ENCODE measurements around the gene ST3GAL4.

The ST3GAL4 gene

DNA sequence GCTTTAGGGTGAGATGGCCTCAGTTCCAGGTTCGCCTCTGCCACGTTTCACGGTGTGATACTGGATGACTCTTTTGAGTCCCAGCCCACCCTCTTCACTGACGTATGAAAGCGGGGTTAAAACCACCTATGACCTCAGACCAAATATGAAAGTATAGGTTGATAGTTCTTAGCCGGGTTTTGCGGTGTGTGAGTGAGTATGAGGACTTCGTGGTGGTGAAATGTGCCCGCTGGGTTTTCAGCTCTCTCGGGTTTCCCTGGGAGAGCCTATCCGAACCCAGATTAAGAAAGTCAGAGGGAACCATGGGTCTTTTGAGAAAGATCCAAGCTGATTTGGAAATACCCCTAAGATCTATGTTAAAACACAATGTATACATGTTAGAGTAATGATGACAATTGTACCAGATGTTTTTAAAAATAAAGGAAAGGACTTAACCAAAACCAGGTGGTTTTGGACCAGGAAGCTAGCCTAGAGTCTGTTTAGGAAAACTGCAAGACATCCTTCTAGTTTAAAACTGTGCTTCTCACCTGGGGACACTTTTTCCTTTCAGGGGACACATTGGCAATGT lies 25.8 kb upstream of the ST3GAL4 start:
- DNase-seq (ENCODE audit: low spot score): no peak

DNA sequence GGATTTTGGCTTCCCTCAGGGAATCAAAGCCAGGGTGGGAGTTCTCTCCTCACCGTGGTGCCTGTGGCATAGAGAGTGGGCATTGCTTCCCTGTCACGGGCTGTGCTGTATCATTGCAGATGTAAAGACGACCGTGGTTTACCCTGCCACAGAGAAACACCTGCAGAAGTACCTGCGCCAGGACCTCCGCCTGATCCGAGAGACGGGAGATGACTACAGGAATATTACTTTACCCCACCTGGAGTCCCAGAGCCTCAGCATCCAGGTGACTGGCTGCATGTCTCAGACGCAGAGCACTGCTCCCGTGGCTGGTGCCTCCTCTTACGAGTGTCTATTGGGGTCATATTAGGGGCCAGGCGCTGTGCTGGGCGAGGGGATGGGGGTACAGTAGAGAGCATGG lies 24.2 kb upstream of the ST3GAL4 start:
- DNase-seq (ENCODE audit: low spot score): no peak

DNA sequence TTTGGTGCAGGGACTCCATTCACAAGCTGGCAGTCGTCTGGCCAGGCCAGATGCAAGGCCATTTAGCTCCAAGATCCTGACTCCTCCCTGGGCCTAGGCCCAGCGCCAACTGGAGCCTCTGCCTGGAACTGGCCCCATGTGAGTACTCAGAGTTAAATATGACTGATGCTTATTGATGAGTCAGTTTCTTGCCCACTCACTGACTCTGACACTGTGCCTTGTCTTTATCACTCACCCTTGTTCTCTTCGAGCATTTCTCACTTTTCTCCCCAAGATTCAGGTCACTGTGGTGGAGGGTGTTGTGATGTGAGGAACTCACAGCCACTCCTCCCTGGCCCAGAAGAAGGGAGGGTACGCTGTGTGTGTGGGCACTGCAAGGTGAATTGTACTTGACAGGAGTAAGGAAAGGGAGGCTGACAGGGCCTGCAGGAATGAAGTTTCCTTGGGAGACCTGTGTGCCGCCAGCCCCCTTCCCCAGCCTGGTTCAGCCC lies 23.2 kb upstream of the ST3GAL4 start:
- no peak for DNase-seq (ENCODE audit: low spot score)

DNA sequence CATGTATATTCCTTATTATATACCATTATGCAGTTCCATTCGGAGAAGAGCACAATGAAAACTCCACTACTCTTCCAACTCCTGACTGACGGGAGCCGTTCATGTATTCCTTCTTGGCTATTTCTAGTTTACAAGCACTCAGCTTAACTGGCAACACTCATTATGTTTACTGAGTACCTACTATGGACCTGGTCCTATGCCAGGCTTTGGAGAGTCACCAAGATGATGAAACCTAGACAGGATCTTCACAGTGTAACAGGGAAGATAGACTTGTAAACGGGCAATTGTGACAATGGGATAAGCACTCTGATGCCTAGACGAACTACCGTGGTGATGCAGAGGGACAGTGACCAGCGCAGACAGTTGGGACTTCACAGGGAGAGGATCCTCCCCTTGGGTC lies 22.3 kb upstream of the ST3GAL4 start:
- no peak for DNase-seq (ENCODE audit: low spot score)

DNA sequence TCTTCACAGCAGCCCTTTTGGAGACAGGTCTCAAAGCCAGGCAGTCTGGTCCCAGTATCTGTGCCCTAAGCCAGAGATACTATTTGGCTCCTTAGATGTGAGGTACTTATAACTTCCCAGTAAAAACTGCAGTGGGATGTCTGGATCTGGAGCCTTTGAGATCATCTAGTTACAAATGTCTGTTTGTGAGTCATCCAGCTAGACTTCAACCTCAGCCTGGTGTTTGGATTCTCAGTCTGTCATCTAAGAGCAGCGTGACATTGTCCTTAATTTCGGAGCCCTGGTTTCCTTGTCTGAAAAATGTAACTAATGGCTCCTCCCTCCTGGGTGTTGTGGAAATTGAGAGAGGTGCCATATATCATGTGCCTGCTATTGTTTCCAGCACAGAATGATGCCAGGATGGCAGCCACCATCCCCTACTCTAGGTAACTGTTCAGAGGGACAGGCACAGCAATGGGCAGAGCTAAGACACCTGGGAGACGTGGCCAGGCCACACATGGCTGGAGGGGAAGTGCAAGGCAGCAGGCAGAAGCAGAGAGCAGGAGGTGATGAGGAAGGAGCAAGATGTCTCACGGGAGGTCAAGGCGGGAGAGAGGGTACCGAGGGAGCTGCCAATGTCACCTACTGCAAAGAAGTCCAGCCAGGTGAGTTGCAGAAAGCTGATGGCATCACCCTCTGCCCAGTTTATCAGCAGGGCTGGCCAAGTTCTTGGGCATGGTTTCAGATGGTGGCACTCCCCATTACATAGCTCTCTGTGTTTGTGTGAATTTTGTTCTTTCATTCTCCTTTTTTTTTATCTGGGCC lies 20.6 kb upstream of the ST3GAL4 start:
- DNase-seq (ENCODE audit: low spot score): no peak

- DNase-seq (ENCODE audit: low spot score): no peak
These were observed 20.1 kb upstream of the ST3GAL4 start for GRCh38 chr11:126335463-126335760.

DNA sequence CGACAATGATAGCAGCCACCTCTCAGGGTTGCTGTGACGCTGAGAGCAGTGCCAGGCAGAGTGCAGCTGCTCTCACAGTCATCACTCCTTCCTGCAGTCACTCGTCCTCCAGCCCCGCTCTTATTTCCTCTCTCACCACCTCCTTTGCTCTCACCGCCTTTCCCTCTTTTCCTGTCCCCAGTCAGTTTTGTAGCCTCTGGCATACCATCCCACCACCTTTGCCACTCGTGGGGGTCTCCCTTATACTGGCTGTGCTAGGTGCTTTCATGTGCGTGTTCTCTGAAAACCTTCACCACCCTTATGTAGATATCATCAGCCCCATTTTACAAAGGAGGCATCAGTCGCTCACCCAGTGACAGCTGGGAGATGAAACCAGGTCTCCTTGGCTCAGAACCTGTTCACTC lies 19.3 kb upstream of the ST3GAL4 start:
- no peak for DNase-seq (ENCODE audit: low spot score)

GRCh38 chr11:126336671-126337101 lies 18.8 kb upstream of the ST3GAL4 start:
- no peak for DNase-seq (ENCODE audit: low spot score)

DNA sequence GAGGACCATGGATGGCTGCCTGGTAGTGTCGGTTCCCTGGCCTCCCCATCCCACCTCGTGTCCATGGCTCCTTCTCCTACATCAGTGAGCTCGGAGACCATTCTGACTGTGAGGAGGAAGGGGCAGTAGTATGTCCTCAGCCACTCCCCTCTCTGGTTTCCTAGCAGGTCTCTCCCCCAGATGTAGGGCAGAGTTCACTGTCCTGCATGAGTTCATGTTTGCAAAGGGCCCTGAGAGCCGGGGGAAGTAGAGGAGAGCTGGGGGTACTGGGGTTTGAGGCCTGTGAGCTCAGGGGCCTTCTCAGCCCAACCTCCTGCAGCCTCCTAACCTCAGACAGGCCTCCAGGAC lies 18.4 kb upstream of the ST3GAL4 start:
- DNase-seq (ENCODE audit: low spot score): no peak

DNA sequence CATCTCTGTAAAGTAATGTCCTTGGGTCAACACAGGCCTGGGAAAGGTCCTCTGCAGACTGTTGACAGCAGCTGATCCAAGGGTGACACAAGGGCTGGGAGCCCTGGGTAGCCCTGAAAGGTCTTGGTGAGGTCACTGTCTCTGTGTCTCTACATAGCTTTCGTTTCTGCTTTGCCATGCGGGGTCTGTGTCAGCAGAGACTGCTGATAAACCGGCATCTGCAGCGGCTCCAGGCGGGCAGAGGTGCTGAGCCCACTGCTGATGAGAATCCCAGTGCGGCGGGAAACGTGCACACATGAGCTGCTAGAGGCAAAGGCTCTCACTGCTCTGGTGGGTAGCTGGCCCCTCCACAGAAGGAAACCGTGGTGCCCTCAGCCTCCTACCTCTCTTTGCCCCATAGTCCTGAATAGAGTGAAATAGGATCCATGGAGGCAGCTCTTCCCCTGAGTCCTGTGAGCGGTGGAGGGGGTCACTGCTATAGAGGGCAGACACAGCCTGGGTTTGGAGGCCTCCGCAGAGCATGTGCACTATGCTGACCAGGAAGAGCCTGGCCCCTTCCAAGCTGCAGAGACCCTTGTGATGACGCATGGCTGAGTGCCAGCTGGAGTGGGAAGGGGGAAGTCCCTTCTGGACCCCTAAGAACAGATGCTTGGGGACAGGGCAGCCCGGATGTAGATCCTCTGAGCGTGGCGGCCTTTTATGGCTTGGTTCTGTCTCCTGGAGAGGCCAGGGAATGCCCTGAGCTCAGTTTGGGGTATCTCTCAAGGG lies 17.8 kb upstream of the ST3GAL4 start:
- no peak for DNase-seq (ENCODE audit: low spot score)

DNA sequence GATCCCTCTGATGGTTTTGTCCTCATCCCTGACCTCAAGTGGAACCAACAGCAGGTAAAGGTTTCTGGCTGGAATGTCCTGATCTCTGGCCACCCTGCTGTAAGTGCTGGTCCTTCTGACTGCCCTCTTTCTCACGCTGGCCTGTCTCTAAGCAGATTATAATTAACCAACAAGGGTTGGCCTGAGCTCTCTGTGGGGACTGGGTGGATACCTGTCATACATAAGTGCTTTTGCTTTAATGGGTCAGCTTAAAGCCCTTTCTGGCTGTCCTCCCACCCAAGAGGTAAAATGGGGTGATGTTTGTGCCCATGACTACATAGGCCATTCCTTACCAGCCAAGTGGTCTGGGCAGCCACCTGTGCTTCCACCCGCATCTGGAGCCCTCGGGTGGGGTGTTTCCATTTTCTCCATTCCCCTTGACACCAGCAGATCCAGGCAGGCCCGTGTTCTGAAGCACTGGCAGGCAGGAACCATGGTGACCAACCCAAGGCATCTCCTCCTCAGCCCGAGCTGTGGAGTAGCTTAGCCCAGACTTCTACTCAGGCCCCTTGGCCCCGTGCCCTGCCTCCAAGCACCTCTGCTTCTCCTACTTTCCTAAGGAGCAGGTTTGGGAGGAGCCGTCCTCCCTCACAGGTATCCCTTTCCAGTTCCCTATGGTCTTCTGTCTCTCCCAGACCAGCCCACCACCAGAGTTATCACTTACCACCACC lies 17.0 kb upstream of the ST3GAL4 start:
- DNase-seq (ENCODE audit: low spot score): no peak

DNA sequence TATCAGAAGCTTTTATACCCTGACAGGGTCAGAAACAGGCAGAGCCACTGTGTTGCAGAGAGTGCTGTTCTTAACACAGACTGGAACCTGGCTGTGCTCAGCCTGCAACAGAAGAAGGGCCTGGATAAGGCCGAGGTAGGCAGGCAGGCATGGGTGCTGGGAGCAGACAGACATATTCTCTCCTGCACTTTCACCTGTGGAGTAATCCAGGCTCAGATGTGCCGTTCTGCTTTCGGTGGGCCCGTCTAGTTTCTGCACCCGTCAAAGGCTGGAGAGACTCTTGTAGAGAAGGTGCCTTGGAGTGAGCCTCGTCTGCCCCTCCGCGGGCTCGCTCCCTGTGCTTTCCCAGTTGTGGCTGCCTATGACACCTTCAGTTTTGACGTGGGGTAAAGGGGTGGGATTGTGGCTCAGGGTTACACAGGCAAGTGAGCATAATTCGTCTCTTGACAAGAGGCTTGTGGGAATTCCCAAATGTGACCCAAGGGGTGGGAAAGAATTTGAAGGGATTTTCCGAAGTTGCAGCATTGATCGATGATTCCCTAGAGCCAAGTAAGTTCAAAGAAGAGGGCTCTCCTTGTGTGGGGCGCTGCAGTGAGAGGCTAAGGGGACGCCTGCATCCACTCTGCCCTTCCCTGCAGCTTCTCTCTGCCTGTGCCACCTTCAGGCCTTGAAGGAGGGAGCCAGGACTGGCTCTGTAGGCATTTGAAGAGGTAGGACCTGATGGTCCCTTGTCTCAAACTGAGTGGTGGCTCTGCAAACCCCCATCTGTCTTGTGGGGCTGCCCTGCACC lies 16.2 kb upstream of the ST3GAL4 start:
- DNase-seq (ENCODE audit: low spot score): no peak

DNA sequence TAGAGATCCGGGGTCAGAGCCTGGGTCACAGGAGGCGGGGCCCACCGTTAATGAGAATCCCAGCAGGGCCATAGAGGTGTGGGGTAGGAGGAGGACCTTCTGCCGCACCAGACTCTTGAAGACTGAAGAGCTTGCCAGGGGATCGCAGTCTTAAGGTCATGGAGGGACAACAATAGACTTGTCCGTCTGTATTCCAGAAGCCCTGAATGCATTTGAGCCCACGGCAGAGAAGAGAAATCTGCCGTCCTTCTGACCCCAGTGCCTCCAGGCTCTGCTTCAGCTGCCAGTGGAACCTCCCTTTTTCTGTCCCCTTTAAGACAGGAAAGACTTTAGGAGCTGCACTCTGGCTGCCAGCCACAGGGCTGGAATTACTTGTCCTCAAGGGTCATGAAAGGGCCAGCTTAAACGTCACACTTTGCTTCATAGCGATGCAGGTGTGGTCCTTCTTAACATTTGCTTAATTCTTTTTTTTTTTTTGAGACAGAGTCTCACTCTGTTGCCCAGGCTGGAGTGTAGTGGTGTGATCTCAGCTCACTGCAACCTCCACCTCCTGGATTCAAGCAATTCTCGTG lies 15.5 kb upstream of the ST3GAL4 start:
- DNase-seq (ENCODE audit: low spot score): no peak

DNA sequence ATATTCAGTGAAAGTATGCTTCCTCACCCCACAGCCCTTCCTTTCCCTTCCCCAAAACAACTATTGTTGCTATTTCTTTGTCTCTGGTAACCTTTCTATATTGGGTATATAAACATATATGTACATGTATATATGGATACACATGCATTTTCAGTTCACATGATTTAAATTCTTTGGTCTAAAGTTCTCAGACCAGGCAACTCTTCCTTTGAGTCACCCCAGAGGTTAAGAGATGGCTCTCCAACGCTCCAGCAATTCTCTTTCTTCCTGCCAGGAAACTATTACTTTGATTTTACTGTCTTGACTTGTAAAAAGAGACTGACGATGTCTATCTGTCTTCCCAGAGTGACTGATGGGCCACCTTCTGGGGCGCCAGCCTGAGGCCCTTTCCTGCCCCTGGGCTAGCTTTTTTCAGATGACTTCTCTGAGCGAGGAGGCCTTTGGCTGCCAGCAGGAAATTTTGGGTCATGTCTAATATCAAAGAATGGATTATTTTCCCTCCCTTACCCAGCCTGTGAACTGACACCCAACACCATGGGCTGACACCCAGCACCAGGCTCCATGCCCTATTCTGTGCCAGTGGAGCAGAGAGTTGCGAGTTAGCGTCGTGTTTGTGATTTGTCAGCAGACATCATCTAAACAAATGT lies 14.4 kb upstream of the ST3GAL4 start:
- no peak for DNase-seq (ENCODE audit: low spot score)

- peak; percentile 45 for DNase-seq (ENCODE audit: low spot score)
These were observed 13.7 kb upstream of the ST3GAL4 start for GRCh38 chr11:126341760-126342161.

- no peak for DNase-seq (ENCODE audit: low spot score)
These were observed 12.4 kb upstream of the ST3GAL4 start for GRCh38 chr11:126343051-126343450.

DNA sequence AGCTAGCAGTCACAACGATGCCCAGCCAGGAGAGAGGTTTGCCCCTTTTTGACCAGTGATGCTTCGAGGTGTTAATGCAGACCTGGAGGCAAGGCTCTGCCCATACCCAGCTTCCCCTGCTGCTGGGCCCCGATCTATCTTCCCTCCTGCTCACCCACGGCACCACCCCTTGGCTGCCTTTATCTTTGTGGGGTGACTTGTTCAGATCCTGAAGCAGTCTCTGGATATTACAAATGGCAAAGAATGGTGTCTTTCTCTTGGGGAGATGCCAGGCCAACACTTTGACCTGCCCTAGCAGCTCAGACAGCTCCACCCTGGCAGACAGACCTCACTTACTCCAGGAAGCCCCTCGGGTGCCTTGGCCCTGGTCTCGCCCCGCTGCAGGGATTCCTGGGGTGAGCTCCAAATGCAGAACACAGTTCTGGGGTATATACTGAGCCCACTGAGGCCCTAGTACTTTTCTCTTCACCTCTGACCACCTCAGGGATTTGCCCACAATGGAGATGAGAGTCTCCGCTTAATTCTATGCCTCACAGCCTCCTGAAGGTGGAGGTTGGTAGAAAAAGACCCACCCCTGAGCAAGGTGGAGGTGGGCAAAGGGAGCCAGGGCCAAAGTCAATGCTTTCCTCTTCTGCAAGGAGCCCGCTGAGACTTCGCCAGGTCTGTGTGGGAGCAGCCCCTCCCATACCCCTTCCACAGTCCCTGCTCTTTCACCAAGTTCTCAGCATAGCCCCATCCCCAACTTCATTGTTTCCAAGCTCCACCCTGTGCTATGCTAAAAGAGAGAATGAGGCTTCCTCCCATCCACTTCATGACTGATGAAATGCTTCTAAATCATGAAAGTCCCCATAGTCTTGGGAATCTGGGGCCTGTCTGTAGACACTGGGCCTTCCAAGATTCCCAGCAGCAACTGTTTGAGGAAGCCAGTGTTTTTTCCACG lies 11.1 kb upstream of the ST3GAL4 start:
- peak; percentile 64 for DNase-seq (ENCODE audit: low spot score)

DNA sequence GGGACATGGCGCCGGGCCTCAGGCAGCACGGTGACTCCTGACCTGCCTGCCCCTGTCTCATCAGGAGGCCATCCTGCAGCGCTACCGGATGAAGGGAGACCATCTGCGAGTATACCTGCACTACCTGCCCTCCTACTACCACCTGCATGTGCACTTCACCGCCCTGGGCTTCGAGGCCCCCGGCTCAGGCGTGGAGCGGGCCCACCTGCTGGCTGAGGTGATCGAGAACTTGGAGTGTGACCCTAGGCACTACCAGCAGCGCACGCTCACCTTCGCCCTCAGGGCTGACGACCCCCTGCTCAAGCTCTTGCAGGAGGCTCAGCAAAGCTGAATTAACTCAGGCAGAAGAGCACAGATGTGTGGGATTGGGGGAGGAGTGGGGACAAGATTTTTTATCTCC lies 10.2 kb upstream of the ST3GAL4 start:
- no peak for DNase-seq (ENCODE audit: low spot score)

DNA sequence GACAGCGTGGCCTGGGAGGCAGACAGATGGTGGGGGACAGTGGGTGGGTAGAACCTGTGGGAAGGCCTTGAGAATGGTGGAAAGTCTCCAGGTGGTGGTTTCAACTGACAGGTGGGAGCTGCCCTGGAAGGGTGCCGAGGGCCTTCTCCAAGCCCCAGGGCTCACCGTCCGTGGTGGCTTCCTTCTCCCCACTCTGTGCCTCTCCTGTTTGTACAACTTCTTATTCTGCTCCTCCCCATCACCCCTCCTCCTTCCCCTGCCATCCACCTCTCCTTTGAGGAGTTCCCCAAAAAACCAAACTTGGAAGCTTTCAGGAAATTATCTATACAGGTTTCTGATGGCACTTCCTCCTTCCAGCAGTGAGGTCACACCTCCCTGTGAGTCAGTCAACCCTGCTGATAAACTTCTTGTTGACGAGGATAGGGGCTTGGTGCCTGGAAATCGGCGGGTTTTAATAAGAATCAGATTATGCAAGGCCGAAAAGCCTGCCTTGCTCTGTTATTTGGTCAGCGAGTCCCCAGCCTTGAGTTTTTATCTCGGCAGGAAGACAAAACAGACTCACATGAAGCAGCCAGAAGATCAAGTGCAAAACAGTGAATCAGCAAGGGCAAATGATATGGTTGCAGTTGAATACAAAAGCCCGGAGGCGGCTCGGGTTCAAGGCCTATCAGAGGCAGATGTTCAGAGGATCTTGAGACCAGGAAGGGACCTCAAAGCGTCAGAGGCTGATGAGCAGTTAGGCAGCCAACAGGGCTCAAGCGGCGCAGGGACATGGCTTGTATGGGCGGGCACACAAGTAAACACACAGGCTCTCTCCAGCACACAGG lies 9.5 kb upstream of the ST3GAL4 start:
- peak; percentile 91 for DNase-seq (ENCODE audit: low spot score)

Data from hematopoietic multipotent progenitor cell treated with erythropoietin and hydrocortisone succinate and interleukin-3 and kit ligand, for 17 days (in vitro differentiated cells).